ENCODE data around the gene LRP6.

DNA sequence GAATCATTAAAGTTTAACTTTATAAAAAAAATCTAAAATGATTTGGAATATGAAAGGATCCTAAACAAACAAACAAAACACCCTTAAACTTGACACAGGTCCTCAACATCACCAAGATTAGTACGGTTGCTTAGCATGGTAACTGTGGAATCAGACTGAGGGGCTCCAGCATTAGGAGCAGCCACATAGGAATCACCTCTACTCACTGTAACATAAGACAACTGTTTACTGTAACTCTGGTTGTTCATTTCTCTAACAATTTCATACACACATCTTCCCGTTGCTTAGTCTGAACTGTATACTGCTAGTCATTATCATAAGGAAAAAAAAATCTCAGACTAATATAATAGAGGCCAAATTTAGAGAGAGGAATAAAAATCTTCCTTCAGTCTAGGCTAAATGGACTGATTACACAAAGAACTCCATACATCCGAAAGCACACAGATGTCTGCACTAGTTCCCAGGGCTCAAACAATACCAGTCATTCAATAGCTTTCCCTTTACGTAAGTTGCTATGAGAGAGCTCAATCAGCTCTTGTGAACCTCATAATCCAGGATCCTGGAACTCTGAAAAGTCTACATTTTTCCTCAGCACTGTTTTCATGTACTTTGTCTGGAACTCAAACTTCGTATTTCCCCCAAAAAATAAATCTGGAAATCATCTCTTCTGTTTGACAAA, 26.0 kb downstream of the LRP6 start:
- TF ChIP-seq POLR2A (IDR thresholded peaks at IDR 0.05): no peak
- TF ChIP-seq, protein P1, sequence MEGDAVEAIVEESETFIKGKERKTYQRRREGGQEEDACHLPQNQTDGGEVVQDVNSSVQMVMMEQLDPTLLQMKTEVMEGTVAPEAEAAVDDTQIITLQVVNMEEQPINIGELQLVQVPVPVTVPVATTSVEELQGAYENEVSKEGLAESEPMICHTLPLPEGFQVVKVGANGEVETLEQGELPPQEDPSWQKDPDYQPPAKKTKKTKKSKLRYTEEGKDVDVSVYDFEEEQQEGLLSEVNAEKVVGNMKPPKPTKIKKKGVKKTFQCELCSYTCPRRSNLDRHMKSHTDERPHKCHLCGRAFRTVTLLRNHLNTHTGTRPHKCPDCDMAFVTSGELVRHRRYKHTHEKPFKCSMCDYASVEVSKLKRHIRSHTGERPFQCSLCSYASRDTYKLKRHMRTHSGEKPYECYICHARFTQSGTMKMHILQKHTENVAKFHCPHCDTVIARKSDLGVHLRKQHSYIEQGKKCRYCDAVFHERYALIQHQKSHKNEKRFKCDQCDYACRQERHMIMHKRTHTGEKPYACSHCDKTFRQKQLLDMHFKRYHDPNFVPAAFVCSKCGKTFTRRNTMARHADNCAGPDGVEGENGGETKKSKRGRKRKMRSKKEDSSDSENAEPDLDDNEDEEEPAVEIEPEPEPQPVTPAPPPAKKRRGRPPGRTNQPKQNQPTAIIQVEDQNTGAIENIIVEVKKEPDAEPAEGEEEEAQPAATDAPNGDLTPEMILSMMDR (IDR thresholded peaks at IDR 0.05): no peak
